Glomerular visceral epithelial cell (primary cell): Measurements from ENCODE around the gene SUCNR1.
"Not testable (repeated sequence)": the region's sequence is repeated elsewhere in the genome, so short reads cannot be mapped to it uniquely, and the experiment has no call there.

Experiments
- DNase-seq: peaks from one replicate; pipeline ENCODE4 v3.0.0-alpha.2; 2016; ENCODE audit errors: extremely low spot score

Gene SUCNR1

GRCh38 chr3:151871639-151872468, 1.6 kb upstream of the SUCNR1 start:
- no peak for DNase-seq

GRCh38 chr3:151874079-151874478, 636 bp downstream of the SUCNR1 start:
- DNase-seq, result not testable (repeated sequence)

GRCh38 chr3:151875759-151876158, 2.3 kb downstream of the SUCNR1 start:
- DNase-seq, result peak; percentile 45

GRCh38 chr3:151877269-151877668, 3.8 kb downstream of the SUCNR1 start:
- DNase-seq, result no peak

- no peak for DNase-seq
These were observed 5.0 kb downstream of the SUCNR1 start for GRCh38 chr3:151878465-151878864.

GRCh38 chr3:151879037-151879436, 5.6 kb downstream of the SUCNR1 start:
- DNase-seq, result no peak

- DNase-seq, result no peak
These were observed 6.4 kb downstream of the SUCNR1 start for GRCh38 chr3:151879679-151880415.

GRCh38 chr3:151880416-151880690, 6.9 kb downstream of the SUCNR1 start:
- no peak for DNase-seq

GRCh38 chr3:151881137-151881536, 7.7 kb downstream of the SUCNR1 start:
- DNase-seq, result no peak

- not testable (repeated sequence) for DNase-seq
These were observed 12.0 kb downstream of the SUCNR1 start for GRCh38 chr3:151885397-151885796.

GRCh38 chr3:151887450-151888211, 14.2 kb downstream of the SUCNR1 start:
- DNase-seq, result not testable (repeated sequence)

GRCh38 chr3:151890721-151891141, 17.3 kb downstream of the SUCNR1 start:
- no peak for DNase-seq

- no peak for DNase-seq
These were observed 18.3 kb downstream of the SUCNR1 start for GRCh38 chr3:151891721-151892120.

GRCh38 chr3:151894219-151894618, 20.8 kb downstream of the SUCNR1 start:
- no peak for DNase-seq

GRCh38 chr3:151895478-151896241, 22.2 kb downstream of the SUCNR1 start:
- DNase-seq, result no peak

- peak; percentile 25 for DNase-seq
These were observed 23.0 kb downstream of the SUCNR1 start for GRCh38 chr3:151896246-151897012.

- not testable (repeated sequence) for DNase-seq
These were observed 24.7 kb downstream of the SUCNR1 start for GRCh38 chr3:151898121-151898520.

GRCh38 chr3:151898564-151899261, 25.3 kb downstream of the SUCNR1 start:
- DNase-seq, result not testable (repeated sequence)

- no peak for DNase-seq
These were observed 26.6 kb downstream of the SUCNR1 start for GRCh38 chr3:151899996-151900395.

GRCh38 chr3:151900460-151900859, 27.0 kb downstream of the SUCNR1 start:
- DNase-seq, result no peak
